ENCODE measurements around the gene KIRREL3.

The KIRREL3 gene

DNA sequence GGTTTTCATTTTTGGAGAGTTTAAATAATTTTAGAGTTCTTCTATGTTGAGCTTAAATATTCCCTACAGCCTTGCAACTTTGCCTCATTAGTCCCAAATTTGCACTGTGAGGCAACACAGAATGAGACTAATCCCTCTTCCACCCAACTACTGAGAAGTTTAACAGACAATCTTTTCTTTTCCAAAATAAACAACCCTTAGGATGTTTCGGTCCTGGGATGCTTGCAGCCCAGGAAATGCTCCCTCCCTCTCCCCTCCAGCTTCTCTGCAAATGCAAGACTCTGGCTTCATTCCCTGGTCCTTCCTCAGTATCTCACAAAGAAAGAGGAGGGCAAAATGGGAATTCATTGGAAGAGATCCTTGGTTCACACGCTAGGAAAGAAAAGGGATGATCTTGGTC is 422.5 kb downstream of the KIRREL3 start:
- Histone ChIP-seq H2BK12ac (ENCODE audit: low read length) (no peak overlapping the region), H3K4ac (ENCODE audit: low read length) (no peak overlapping the region), H2BK15ac (ENCODE audit: low read length) (no peak overlapping the region), H3K4me3 (ENCODE audit: low read length in 2 of 2) (no peak overlapping the region), H3K9ac (ENCODE audit: low read depth, low read length, poor library complexity) (no peak overlapping the region), H3K14ac (ENCODE audit: low read length) (no peak overlapping the region), H3K9me3 (replicated peaks in 1 of 2; ENCODE audit: control insufficient read depth in 2 of 2, insufficient read depth in 1 of 2, low read depth in 1 of 2, low read length in 2 of 2) (no peaks in the 10 kb centered on the region), H4K91ac (ENCODE audit: low read depth, low read length, poor library complexity) (no peak overlapping the region), H2BK120ac (ENCODE audit: low read depth, low read length) (no peak overlapping the region), H2AK5ac (ENCODE audit: low read depth, low read length) (no peak overlapping the region), H3K4me1 (ENCODE audit: control insufficient read depth in 2 of 2, insufficient read depth in 1 of 2, low read depth in 1 of 2, low read length in 2 of 2) (peaks cover 0 to 9% of the 10 kb centered on the region in 2 donors), H3K27me3 (ENCODE audit: control insufficient read depth in 3 of 3, insufficient read depth in 3 of 3, low read depth in 1 of 3, low read length in 3 of 3) (no peaks in the 10 kb centered on the region), H2BK5ac (ENCODE audit: low read length) (no peak overlapping the region), H4K8ac (ENCODE audit: low read depth, low read length) (no peak overlapping the region), H3K36me3 (replicated peaks in 1 of 2; ENCODE audit: control insufficient read depth in 2 of 2, insufficient read depth in 2 of 2, low read length in 2 of 2) (no peaks in the 10 kb centered on the region), H3K27ac (replicated peaks; ENCODE audit: low read length) (no peak overlapping the region), H3K79me1 (ENCODE audit: low read depth, low read length) (no peaks in the 10 kb centered on the region), H3K18ac (ENCODE audit: low read length) (no peak overlapping the region), H3K4me2 (ENCODE audit: insufficient read depth, low read length, poor library complexity, severe bottlenecking) (no peak overlapping the region), H2AFZ (ENCODE audit: low read length) (no peak overlapping the region), H3K23ac (ENCODE audit: low read depth, low read length, poor library complexity) (no peak overlapping the region)
- DNase-seq (ENCODE audit: low spot score), result no peak
- WGBS, 2 donors (ENCODE audit: extremely low coverage in 2 of 2, insufficient read length in 2 of 2, insufficient replicate concordance in 1 of 2), result no CpG with 5 or more reads among the region's 2 CpGs

DNA sequence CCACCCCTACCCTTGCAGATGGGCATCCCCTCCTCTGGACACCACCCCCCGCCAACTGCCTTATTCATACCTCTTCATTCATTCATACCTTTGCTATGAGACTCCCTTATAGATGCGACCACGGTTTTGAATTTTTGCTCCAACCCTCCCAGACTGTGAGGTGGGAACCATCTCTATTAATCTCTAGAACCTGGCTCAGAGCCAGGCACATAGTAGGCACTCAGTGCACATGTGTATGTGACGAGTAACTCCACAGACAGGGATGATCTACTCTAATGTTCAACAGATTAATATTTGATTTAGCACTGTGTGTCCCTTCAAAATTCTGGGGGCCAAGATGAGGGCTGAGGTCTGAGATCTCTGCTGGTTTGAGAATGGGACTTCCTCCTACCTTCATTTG is 424.7 kb downstream of the KIRREL3 start:
- H2BK12ac ChIP-seq (ENCODE audit: low read length), result no peak overlapping the region
- no peak overlapping the region for H2AFZ ChIP-seq (ENCODE audit: low read length)
- no peak overlapping the region for H3K4me2 ChIP-seq (ENCODE audit: insufficient read depth, low read length, poor library complexity, severe bottlenecking)
- no peaks in the 10 kb centered on the region for H3K9me3 ChIP-seq (replicated peaks in 1 of 2; ENCODE audit: control insufficient read depth in 2 of 2, insufficient read depth in 1 of 2, low read depth in 1 of 2, low read length in 2 of 2)
- H4K8ac ChIP-seq (ENCODE audit: low read depth, low read length), result no peak overlapping the region
- no peak overlapping the region for H4K91ac ChIP-seq (ENCODE audit: low read depth, low read length, poor library complexity)
- DNase-seq (ENCODE audit: low spot score), result no peak
- no peak overlapping the region for H2BK15ac ChIP-seq (ENCODE audit: low read length)
- H2BK5ac ChIP-seq (ENCODE audit: low read length), result no peak overlapping the region
- no peak overlapping the region for H2BK120ac ChIP-seq (ENCODE audit: low read depth, low read length)
- H3K4me1 ChIP-seq (ENCODE audit: control insufficient read depth in 2 of 2, insufficient read depth in 1 of 2, low read depth in 1 of 2, low read length in 2 of 2), result peaks cover 0 to 1% of the 10 kb centered on the region in 2 donors
- H3K4ac ChIP-seq (ENCODE audit: low read length), result no peak overlapping the region
- H2AK5ac ChIP-seq (ENCODE audit: low read depth, low read length), result no peak overlapping the region
- H3K27ac ChIP-seq (replicated peaks; ENCODE audit: low read length), result no peak overlapping the region
- no peak overlapping the region for H3K4me3 ChIP-seq (ENCODE audit: low read length in 2 of 2)
- WGBS, 2 donors (ENCODE audit: extremely low coverage in 2 of 2, insufficient read length in 2 of 2, insufficient replicate concordance in 1 of 2), result no CpG with 5 or more reads among the region's 4 CpGs
- H3K23ac ChIP-seq (ENCODE audit: low read depth, low read length, poor library complexity), result no peak overlapping the region
- H3K36me3 ChIP-seq (replicated peaks in 1 of 2; ENCODE audit: control insufficient read depth in 2 of 2, insufficient read depth in 2 of 2, low read length in 2 of 2), result no peaks in the 10 kb centered on the region
- no peak overlapping the region for H3K18ac ChIP-seq (ENCODE audit: low read length)
- H3K27me3 ChIP-seq (ENCODE audit: control insufficient read depth in 3 of 3, insufficient read depth in 3 of 3, low read depth in 1 of 3, low read length in 3 of 3), result no peaks in the 10 kb centered on the region
- no peaks in the 10 kb centered on the region for H3K79me1 ChIP-seq (ENCODE audit: low read depth, low read length)
- no peak overlapping the region for H3K9ac ChIP-seq (ENCODE audit: low read depth, low read length, poor library complexity)
- H3K14ac ChIP-seq (ENCODE audit: low read length), result no peak overlapping the region

DNA sequence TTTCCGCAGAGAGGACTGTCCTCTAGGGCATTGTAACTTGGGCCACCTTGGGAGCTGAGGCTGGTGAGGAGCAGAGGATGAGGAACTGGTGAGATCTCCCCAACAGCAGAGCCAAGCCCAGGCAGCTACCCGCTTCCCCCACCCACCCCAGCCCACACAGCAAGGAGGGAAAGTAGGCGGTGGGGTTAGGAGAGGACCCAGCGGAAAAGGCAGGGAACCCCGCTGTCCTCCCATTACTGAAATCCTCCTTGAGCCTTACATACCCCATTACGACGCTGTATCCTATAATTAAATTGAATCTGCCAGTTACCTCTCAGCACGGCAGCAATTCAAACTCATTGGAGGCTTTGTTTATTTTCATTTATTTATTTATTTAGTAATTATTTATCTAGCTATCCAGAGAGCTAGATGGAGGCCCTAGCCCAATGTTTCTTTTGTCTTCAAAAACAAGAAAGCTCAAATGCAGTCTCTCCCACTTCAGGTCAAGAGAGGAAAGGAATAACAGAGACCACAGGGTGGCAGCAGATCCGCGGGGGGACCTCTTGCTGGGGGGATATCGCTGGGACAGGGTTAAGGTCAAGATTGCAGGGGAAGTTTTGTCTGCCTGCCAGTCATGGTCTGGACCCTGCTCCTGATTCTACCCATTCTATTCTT is 427.1 kb downstream of the KIRREL3 start:
- Histone ChIP-seq H3K4me1 (ENCODE audit: control insufficient read depth in 2 of 2, insufficient read depth in 1 of 2, low read depth in 1 of 2, low read length in 2 of 2) (peaks cover 0 to 1% of the 10 kb centered on the region in 2 donors), H2BK15ac (ENCODE audit: low read length) (no peak overlapping the region), H2BK5ac (ENCODE audit: low read length) (no peak overlapping the region), H2AK5ac (ENCODE audit: low read depth, low read length) (no peak overlapping the region), H4K91ac (ENCODE audit: low read depth, low read length, poor library complexity) (no peak overlapping the region), H4K8ac (ENCODE audit: low read depth, low read length) (no peak overlapping the region), H3K14ac (ENCODE audit: low read length) (peak overlapping the region; percentile 5), H2AFZ (ENCODE audit: low read length) (no peak overlapping the region), H3K4me2 (ENCODE audit: insufficient read depth, low read length, poor library complexity, severe bottlenecking) (no peak overlapping the region), H2BK120ac (ENCODE audit: low read depth, low read length) (no peak overlapping the region), H3K27me3 (ENCODE audit: control insufficient read depth in 3 of 3, insufficient read depth in 3 of 3, low read depth in 1 of 3, low read length in 3 of 3) (no peaks in the 10 kb centered on the region), H3K27ac (replicated peaks; ENCODE audit: low read length) (no peak overlapping the region), H3K79me1 (ENCODE audit: low read depth, low read length) (no peaks in the 10 kb centered on the region), H3K9me3 (replicated peaks in 1 of 2; ENCODE audit: control insufficient read depth in 2 of 2, insufficient read depth in 1 of 2, low read depth in 1 of 2, low read length in 2 of 2) (no peaks in the 10 kb centered on the region), H3K4ac (ENCODE audit: low read length) (no peak overlapping the region), H2BK12ac (ENCODE audit: low read length) (no peak overlapping the region), H3K23ac (ENCODE audit: low read depth, low read length, poor library complexity) (no peak overlapping the region), H3K4me3 (ENCODE audit: low read length in 2 of 2) (no peak overlapping the region), H3K9ac (ENCODE audit: low read depth, low read length, poor library complexity) (peak overlapping the region; percentile 55), H3K36me3 (replicated peaks in 1 of 2; ENCODE audit: control insufficient read depth in 2 of 2, insufficient read depth in 2 of 2, low read length in 2 of 2) (no peaks in the 10 kb centered on the region), H3K18ac (ENCODE audit: low read length) (peak overlapping the region; percentile 41)
- no CpG with 5 or more reads among the region's 11 CpGs for WGBS, 2 donors (ENCODE audit: extremely low coverage in 2 of 2, insufficient read length in 2 of 2, insufficient replicate concordance in 1 of 2)
- DNase-seq (ENCODE audit: low spot score), result no peak

DNA sequence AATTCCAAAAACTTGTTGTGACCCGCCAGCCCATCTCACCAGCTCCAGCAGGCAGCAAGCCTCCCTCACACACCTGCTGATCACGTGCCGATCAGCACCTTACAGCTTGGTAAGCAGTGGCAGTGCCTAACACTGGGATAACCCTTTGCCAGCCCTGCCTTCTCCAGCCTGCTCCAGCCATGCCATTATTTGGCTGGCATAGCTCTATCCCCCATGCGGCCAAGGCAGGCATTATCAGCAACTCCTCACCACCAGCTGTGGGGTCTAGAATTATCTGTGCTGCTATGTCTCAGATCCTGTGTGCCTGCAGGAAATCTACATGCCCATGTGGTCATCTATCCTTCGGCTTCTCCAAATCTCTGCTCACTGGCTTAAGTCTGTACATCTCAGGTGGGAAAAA is 430.1 kb downstream of the KIRREL3 start:
- no CpG with 5 or more reads among the region's 5 CpGs for WGBS, 2 donors (ENCODE audit: extremely low coverage in 2 of 2, insufficient read length in 2 of 2, insufficient replicate concordance in 1 of 2)
- no peak overlapping the region for H4K91ac ChIP-seq (ENCODE audit: low read depth, low read length, poor library complexity)
- H3K9ac ChIP-seq (ENCODE audit: low read depth, low read length, poor library complexity), result no peak overlapping the region

More for the DNA sequence above, 430.1 kb downstream of the KIRREL3 start:
- no peak overlapping the region for H4K8ac ChIP-seq (ENCODE audit: low read depth, low read length)
- no peaks in the 10 kb centered on the region for H3K36me3 ChIP-seq (replicated peaks in 1 of 2; ENCODE audit: control insufficient read depth in 2 of 2, insufficient read depth in 2 of 2, low read length in 2 of 2)
- H3K23ac ChIP-seq (ENCODE audit: low read depth, low read length, poor library complexity), result no peak overlapping the region
- H2BK120ac ChIP-seq (ENCODE audit: low read depth, low read length), result no peak overlapping the region
- H3K4me2 ChIP-seq (ENCODE audit: insufficient read depth, low read length, poor library complexity, severe bottlenecking), result no peak overlapping the region
- peak overlapping the region; percentile 53 for H3K18ac ChIP-seq (ENCODE audit: low read length)
- no peak for DNase-seq (ENCODE audit: low spot score)
- no peak overlapping the region for H3K4ac ChIP-seq (ENCODE audit: low read length)
- H3K27me3 ChIP-seq (ENCODE audit: control insufficient read depth in 3 of 3, insufficient read depth in 3 of 3, low read depth in 1 of 3, low read length in 3 of 3), result no peaks in the 10 kb centered on the region
- H2BK5ac ChIP-seq (ENCODE audit: low read length), result no peak overlapping the region
- peak overlapping the region; percentile 11 for H2AK5ac ChIP-seq (ENCODE audit: low read depth, low read length)
- no peak overlapping the region for H2BK12ac ChIP-seq (ENCODE audit: low read length)
- no peaks in the 10 kb centered on the region for H3K79me1 ChIP-seq (ENCODE audit: low read depth, low read length)
- H2AFZ ChIP-seq (ENCODE audit: low read length), result no peak overlapping the region
- H3K14ac ChIP-seq (ENCODE audit: low read length), result no peak overlapping the region
- no peaks in the 10 kb centered on the region for H3K9me3 ChIP-seq (replicated peaks in 1 of 2; ENCODE audit: control insufficient read depth in 2 of 2, insufficient read depth in 1 of 2, low read depth in 1 of 2, low read length in 2 of 2)
- H2BK15ac ChIP-seq (ENCODE audit: low read length), result no peak overlapping the region
- no peak overlapping the region for H3K27ac ChIP-seq (replicated peaks; ENCODE audit: low read length)
- no peak overlapping the region for H3K4me3 ChIP-seq (ENCODE audit: low read length in 2 of 2)
- peaks cover 0 to 1% of the 10 kb centered on the region in 2 donors for H3K4me1 ChIP-seq (ENCODE audit: control insufficient read depth in 2 of 2, insufficient read depth in 1 of 2, low read depth in 1 of 2, low read length in 2 of 2)

Measured in neuronal stem cell (in vitro differentiated cells).